Fibroblast of lung (primary cell): ENCODE data around the gene IL17RA. TPM values are rescaled to one million over a fixed set of nuclear protein-coding genes. Genes with fewer than 3 reads are reported as not detected.

Experiments
- DNase-seq, 2 donors: peaks; one replicate each; pipeline versions ENCODE4 v3.0.0 to v3.0.0-alpha.2; 2010; ENCODE audit warnings: low read depth in 2 of 2
- H2AFZ ChIP-seq: 2 replicates; pipeline ENCODE4 v1.5.1; 2012; ENCODE audit warnings: low read length, control low read depth, inconsistent platforms
- H3K27ac ChIP-seq: 2 replicates; pipeline ENCODE4 v1.5.1; 2011; ENCODE audit warnings: low read length, control low read depth; ENCODE audit not compliant: insufficient read depth
- H3K27me3 ChIP-seq: 2 replicates; pipeline ENCODE4 v1.5.1; 2011; ENCODE audit warnings: mild to moderate bottlenecking, low read length; ENCODE audit not compliant: control insufficient read depth, insufficient read depth
- H3K36me3 ChIP-seq: 2 replicates; pipeline ENCODE4 v1.5.1; 2011; ENCODE audit warnings: low read length; ENCODE audit not compliant: control insufficient read depth, insufficient read depth
- H3K4me1 ChIP-seq: 2 replicates; pipeline ENCODE4 v1.5.1; 2011; ENCODE audit warnings: low read length; ENCODE audit not compliant: control insufficient read depth, insufficient read depth; ENCODE audit errors: extremely low read depth
- H3K4me2 ChIP-seq: 2 replicates; pipeline ENCODE4 v1.5.1; 2011; ENCODE audit warnings: low read length, control low read depth; ENCODE audit not compliant: insufficient read depth; ENCODE audit errors: extremely low read depth
- H3K4me3 ChIP-seq, 4 experiments: fragments of 200-600 bp in 1 of 4; sonication (generic) in 1 of 4; replicated peaks in 1 of 4; 2 replicates each; pipeline ENCODE4 v1.5.1; 2011 to 2016; ENCODE audit warnings: low read length in 4 of 4, low read depth in 3 of 4, mild to moderate bottlenecking in 3 of 4, control low read depth in 2 of 4, inconsistent platforms in 1 of 4, mixed read lengths in 1 of 4; ENCODE audit not compliant: insufficient read depth in 1 of 4; ENCODE audit errors: control extremely low read depth in 1 of 4
- H3K79me2 ChIP-seq: 2 replicates; pipeline ENCODE4 v1.5.1; 2012; ENCODE audit warnings: mild to moderate bottlenecking, low read length, inconsistent platforms; ENCODE audit not compliant: control insufficient read depth, insufficient read depth
- H3K9ac ChIP-seq: 2 replicates; pipeline ENCODE4 v1.5.1; 2011; ENCODE audit warnings: mild to moderate bottlenecking, low read length, control low read depth; ENCODE audit not compliant: insufficient read depth
- H3K9me3 ChIP-seq: 2 replicates; pipeline ENCODE4 v1.5.1; 2012; ENCODE audit warnings: low read depth, low read length; ENCODE audit not compliant: control insufficient read depth, insufficient read depth
- H4K20me1 ChIP-seq: 2 replicates; pipeline ENCODE4 v1.5.1; 2011; ENCODE audit warnings: low read length; ENCODE audit not compliant: control insufficient read depth, insufficient read depth; ENCODE audit errors: extremely low read depth
- CTCF ChIP-seq, 2 donors: IDR thresholded peaks in 1 of 2; conservative IDR thresholded peaks in 1 of 2; 1 replicate in 1 of 2; 2 replicates in 1 of 2; pipeline ENCODE4 v1.5.1; 2011 to 2012; ENCODE audit warnings: low read length in 2 of 2, control low read depth in 1 of 2, inconsistent platforms in 1 of 2, low read depth in 1 of 2, mild to moderate bottlenecking in 1 of 2
- EZH2 ChIP-seq: IDR thresholded peaks from 2 replicates; pipeline ENCODE4 v1.5.1; 2012; ENCODE audit warnings: low read length, control low read depth, mild to moderate bottlenecking; ENCODE audit errors: missing control alignments
- polyA plus RNA-seq, 2 donors: library from polyadenylated mRNA; depleted of rRNA in 1 of 2; stranded (reverse) in 1 of 2; unstranded in 1 of 2; fragments of >200 nt; gene quantifications; 2 replicates each; pipeline ENCODE4 v1.2.1, GENCODE V29; 2011 to 2012; ENCODE audit warnings: missing spikeins in 1 of 2
- total RNA-seq: library from RNA; depleted of rRNA; stranded (reverse); fragments of >200 nt; gene quantifications from 2 replicates; pipeline ENCODE4 v1.2.1, GENCODE V29; 2014

Gene IL17RA
- total and polyA plus RNA-seq, 2 donors (not counting 1 experiment from before 2014, with no cell fraction given): 5.3 to 7.1 TPM

GRCh38 chr22:17096071-17096470, 11.3 kb downstream of the IL17RA start:
- no peak overlapping the region for H3K9ac ChIP-seq
- no peaks in the 10 kb centered on the region for H3K9me3 ChIP-seq
- H3K4me3 ChIP-seq: no peak overlapping the region
- TF ChIP-seq EZH2 (no peak), CTCF (conservative IDR thresholded peaks at IDR 0.05 in 1 of 2, IDR thresholded peaks at IDR 0.05 in 1 of 2; ENCODE audit: low read depth in 1 of 2, low read length in 2 of 2) (no peak)
- H3K36me3 ChIP-seq: peaks cover 2% of the 10 kb centered on the region
- H3K4me1 ChIP-seq: no peaks in the 10 kb centered on the region
- DNase-seq: no peak
- H3K27ac ChIP-seq: no peak overlapping the region
- no peak overlapping the region for H2AFZ ChIP-seq
- H3K27me3 ChIP-seq: no peaks in the 10 kb centered on the region
- H4K20me1 ChIP-seq: peaks cover 2% of the 10 kb centered on the region
- H3K4me2 ChIP-seq: no peak overlapping the region
- peaks cover 6% of the 10 kb centered on the region for H3K79me2 ChIP-seq

- H3K9ac ChIP-seq: no peak overlapping the region
Observed at GRCh38 chr22:17097062-17097461, 12.3 kb downstream of the IL17RA start.

GRCh38 chr22:17097701-17098100, 12.9 kb downstream of the IL17RA start:
- H2AFZ ChIP-seq: no peak overlapping the region
- H3K9ac ChIP-seq: no peak overlapping the region
- no peaks in the 10 kb centered on the region for H3K4me1 ChIP-seq
- peaks cover 2% of the 10 kb centered on the region for H3K79me2 ChIP-seq
- H3K9me3 ChIP-seq: no peaks in the 10 kb centered on the region
- H4K20me1 ChIP-seq: peaks cover 2% of the 10 kb centered on the region
- TF ChIP-seq CTCF (conservative IDR thresholded peaks at IDR 0.05 in 1 of 2, IDR thresholded peaks at IDR 0.05 in 1 of 2; ENCODE audit: low read depth in 1 of 2, low read length in 2 of 2) (no peak), EZH2 (no peak)
- no peaks in the 10 kb centered on the region for H3K27me3 ChIP-seq
- no peak overlapping the region for H3K4me2 ChIP-seq
- no peak for DNase-seq
- H3K36me3 ChIP-seq: peaks cover 8% of the 10 kb centered on the region
- H3K27ac ChIP-seq: no peak overlapping the region
- no peak overlapping the region for H3K4me3 ChIP-seq

More at GRCh38 chr22:17097062-17097461, 12.3 kb downstream of the IL17RA start:
- Histone ChIP-seq H3K36me3 (peaks cover 6% of the 10 kb centered on the region), H3K9me3 (no peaks in the 10 kb centered on the region), H3K79me2 (peaks cover 4% of the 10 kb centered on the region), H3K4me1 (no peaks in the 10 kb centered on the region), H4K20me1 (peaks cover 2% of the 10 kb centered on the region), H3K4me2 (no peak overlapping the region), H3K4me3 (no peak overlapping the region), H2AFZ (no peak overlapping the region), H3K27ac (no peak overlapping the region), H3K27me3 (no peaks in the 10 kb centered on the region)
- DNase-seq: no peak
- TF ChIP-seq EZH2 (no peak), CTCF (conservative IDR thresholded peaks at IDR 0.05 in 1 of 2, IDR thresholded peaks at IDR 0.05 in 1 of 2; ENCODE audit: low read depth in 1 of 2, low read length in 2 of 2) (no peak)
